Panc1 (cell line): Measurements from ENCODE around the gene OTOGL.

Experiments used
- CTCF ChIP-seq: fragments of 450-650 bp; IDR thresholded peaks from 2 replicates; pipeline ENCODE4 v1.5.1; 2017; ENCODE audit warnings: mild to moderate bottlenecking
- POLR2AphosphoS5 ChIP-seq: IDR thresholded peaks from 2 replicates; pipeline ENCODE4 v1.6.1; 2012; ENCODE audit warnings: mild to moderate bottlenecking, low read depth, low read length, moderate library complexity
- REST ChIP-seq, 2 experiments: IDR thresholded peaks; 2 replicates each; pipeline ENCODE4 v1.6.1; 2011 to 2012; ENCODE audit warnings: low read depth in 2 of 2, control low read depth in 1 of 2, low read length in 1 of 2, mild to moderate bottlenecking in 1 of 2, moderate library complexity in 1 of 2; ENCODE audit not compliant: insufficient read depth in 1 of 2

- TF ChIP-seq CTCF: no peak
- TF ChIP-seq REST (IDR thresholded peaks at IDR 0.05; ENCODE audit: insufficient read depth in 1 of 2, low read depth in 2 of 2, low read length in 1 of 2): no peak
- no peak for TF ChIP-seq POLR2AphosphoS5
Observed at GRCh38 chr12:80419644-80420043, 320.3 kb downstream of the OTOGL start.
